GM18909 (cell line): Measurements from ENCODE around the gene PROM2.

Experiments
- ATAC-seq: cut with Tn5 transposase; IDR thresholded peaks from one replicate; pipeline ENCODE4 v1.9.1; 2021; ENCODE audit warnings: mild to moderate bottlenecking; ENCODE audit not compliant: unreplicated experiment, poor library complexity

PROM2 gene

GRCh38 chr2:95305380-95306061, 31.3 kb downstream of the PROM2 start:
- ATAC-seq = no peak

- ATAC-seq = no peak
Measured at GRCh38 chr2:95306336-95306895, 32.2 kb downstream of the PROM2 start.

GRCh38 chr2:95307036-95307435, 32.8 kb downstream of the PROM2 start:
- ATAC-seq = no peak

GRCh38 chr2:95307878-95308277, 33.6 kb downstream of the PROM2 start:
- no peak for ATAC-seq

DNA sequence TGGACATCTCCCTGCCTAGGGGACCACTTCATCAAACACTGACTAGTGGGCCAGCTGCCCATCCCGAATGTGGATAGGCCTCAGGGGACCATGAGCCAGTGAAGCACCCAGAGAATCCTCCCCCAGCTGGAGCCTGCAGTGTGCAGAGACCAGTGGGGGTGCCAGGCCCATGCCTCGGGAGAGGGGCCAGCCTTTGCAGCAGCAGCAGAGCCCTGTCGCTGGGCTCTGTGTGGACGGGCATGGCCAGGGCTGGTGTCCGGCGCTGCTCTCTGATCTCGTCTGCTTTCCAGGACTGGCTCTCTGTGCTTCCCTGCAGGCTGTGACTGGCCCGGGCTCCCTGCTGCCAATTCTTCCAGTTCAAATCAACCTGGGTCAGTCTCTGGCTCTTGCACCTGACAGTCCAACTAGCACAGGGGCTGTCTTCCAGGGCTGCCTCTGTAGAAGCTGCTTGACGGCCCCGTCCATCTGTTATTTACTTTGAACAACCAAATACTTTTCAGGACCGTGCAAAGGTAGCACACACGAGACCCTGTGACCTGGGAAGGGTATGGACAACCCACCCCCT, 34.3 kb downstream of the PROM2 start:
- no peak for ATAC-seq

GRCh38 chr2:95309599-95309998, 35.4 kb downstream of the PROM2 start:
- no peak for ATAC-seq

- ATAC-seq = no peak
Measured at GRCh38 chr2:95310216-95310615, 36.0 kb downstream of the PROM2 start.

DNA sequence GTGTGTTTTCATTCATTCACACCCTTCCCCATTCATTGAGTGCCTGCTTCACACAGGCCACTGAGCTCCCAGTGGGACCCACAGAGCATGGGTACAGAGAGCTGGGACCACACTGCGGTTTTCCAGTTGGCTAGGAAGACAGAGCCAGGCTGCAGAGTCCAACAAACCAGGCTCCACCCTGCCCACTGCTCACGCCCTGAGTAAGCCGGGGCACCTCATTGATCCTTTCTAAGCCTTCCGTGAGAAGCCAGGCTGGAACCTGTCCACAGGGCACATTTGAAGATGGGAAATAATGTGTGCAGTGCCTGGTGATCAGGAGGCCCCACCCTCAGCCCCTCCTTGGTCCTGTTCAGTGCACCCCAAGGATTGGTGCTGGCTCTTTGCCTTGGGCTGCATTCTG, 36.4 kb downstream of the PROM2 start:
- no peak for ATAC-seq

GRCh38 chr2:95311815-95312542, 37.7 kb downstream of the PROM2 start:
- no peak for ATAC-seq

- no peak for ATAC-seq
Measured at GRCh38 chr2:95312543-95313201, 38.4 kb downstream of the PROM2 start.

DNA sequence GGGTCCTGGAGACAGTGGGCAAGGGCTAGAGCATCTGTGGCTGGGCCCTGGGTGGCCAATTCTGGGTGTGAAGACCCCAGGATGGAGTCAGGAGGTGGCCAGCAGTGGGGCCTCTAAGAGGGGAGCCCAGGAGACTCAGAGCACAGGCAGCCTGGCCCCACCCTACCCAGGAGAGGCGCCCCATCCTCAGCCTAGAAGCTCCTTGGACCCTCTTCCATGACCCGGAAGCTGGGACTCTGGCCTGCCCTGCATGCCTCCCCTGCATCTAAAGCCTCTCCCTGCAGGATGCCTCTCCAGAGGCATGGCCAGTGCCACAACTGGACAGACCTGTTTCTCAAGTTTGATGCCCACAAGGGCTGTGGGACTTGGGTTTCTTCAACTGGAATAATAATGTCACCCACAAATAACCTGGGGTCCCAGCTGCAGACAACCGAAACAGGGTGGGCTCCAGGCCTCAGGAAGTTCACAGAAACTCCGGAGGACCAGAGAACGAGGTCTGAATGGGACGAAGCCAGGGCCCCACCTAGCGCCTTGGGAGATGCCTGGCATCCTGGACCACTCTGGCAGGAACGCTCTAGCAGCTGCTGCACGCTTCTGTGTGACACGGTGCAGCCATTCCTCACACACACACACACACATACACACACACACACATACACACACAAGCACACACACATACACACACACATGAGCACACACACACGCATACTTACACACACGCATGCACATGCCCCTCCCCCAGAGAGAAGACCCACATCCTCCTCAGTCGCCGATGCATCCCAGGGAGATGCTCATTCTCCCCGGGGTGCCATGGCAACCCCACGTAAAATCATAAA, 39.3 kb downstream of the PROM2 start:
- ATAC-seq = no peak

DNA sequence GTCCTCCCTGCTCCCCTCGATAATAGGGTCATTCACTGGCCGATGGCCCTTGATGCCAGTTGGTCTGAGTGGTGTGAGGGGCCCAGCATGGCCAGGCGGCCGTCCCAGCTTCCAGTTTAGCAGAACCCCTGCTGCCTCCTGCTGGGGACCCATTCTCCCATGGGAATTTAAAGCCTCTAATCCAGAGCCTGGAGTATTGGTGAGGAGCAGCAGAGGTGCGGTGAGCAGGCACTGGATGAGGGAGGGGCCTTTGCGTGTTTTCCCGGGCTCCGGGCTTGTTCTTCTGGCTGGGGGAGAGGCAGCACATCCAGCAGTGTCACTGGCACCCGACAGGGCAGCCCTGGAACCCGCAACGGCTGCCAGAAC, 40.3 kb downstream of the PROM2 start:
- no peak for ATAC-seq

DNA sequence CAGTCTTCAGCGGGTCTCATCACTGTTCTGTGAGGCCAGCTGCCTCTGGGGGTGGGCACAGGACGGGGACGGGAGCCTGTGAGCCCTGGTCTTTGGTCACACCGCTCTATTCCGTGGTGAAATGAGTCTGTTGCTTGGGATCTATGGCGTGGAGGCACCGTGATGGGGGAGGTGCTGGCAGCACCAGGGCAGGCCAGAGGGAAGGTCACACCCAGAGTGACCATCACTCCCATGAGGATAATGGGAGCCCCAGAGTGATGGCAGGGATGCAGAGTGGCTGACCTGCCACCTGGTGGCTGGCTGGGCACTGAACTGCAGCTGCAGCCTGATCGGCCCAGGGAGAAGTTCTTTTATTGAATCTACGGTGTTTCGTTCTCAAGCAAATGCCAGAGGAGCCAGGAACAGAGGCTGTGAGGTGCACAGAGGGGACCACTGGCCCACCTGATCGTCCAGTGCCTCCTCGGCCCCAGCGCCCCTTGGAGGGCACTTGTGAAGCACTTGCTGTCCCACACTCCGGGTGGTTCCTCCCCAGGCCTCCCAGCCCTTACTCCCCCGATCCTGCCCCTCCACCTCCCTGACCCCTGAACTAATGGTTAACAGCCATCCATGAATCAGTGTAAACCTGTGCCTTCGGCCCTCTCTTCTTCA, 40.8 kb downstream of the PROM2 start:
- ATAC-seq = no peak

- ATAC-seq = no peak
Measured at GRCh38 chr2:95315801-95316411, 41.7 kb downstream of the PROM2 start.

DNA sequence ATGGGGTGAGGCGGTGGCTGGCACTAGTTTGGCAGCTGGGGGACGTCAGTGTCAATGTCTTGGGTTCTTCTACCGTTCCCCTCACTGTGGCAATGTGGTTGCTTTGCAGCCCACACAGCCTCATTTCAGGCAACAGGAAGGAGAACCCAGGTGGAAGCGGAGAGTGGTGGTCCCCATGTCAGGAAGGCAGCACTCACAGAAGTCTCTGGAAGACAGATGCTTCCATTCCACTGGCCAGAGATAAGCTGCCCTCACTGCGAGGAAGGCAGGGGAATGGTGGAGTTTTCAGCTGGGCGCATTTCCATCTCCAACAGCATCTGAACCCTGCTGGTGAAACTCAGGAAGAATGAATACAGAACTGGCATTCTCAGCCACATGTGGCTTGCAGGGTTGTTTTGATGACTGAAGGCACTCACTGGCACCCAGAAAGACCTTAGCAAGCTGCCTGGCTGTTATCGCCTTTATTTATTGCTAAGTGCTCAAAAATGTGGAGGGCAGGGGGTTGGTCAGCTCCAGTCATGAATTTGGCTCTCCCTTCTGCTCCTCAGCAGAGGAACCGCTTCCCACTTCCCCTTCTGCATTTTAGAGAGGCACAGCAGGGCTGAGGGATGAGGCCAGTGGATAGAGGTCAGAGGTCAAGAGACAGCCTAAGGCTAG, 42.3 kb downstream of the PROM2 start:
- no peak for ATAC-seq

GRCh38 chr2:95317123-95317500, 42.9 kb downstream of the PROM2 start:
- no peak for ATAC-seq

DNA sequence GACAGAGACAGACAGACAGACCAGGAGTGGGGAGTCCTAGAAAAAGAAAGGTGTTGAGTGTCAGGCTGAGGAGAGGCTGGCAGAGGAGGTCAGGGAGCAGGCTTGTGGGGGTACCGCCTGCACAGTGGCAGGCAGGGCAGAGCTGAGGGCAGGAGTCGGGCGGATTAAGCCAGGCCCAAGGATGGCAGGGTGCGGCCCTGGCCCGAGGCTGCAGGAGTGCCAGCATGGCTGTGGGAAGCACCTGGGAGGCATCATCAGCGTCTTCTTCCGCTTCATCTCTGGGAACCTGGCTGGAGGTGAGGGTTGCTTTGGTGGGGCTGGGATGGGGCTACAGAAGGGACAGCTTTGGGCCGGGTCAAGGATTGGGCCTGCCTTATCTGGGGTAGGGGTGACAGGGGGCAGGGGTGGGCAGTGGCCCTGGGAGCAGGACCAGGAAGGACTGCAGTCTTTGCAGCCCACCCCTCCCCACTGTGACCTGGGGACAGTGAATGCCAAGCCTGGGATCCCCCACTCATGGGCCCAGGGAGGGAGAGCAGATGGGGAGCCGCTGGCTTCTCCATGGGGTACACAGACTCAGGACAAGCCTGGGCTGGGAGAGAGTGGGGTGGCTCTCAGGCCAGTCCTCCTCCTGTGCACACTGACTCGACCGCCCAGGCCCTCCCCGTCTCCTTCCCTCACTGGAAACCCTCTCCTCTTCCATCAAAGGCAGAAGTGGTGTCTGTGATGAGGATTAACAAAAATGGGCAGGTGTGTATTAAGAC, 43.6 kb downstream of the PROM2 start:
- ATAC-seq = no peak
